GM12865 (cell line): ENCODE results near the gene HBP1.
A peak's percentile ranks its signal among the peaks of the same experiment; 100 is the strongest.
"Not testable (repeated sequence)": the region's sequence is repeated elsewhere in the genome, so short reads cannot be mapped to it uniquely, and the experiment has no call there.

Experiments used
- DNase-seq: peaks from one replicate; pipeline ENCODE4 v3.0.0; 2010; ENCODE audit warnings: low read depth
- H3K4me3 ChIP-seq: 2 replicates; pipeline ENCODE4 v1.5.1; 2011; ENCODE audit warnings: mild to moderate bottlenecking, low read depth, low read length, control low read depth
- TF ChIP-seq, protein P1 (sequence below): IDR thresholded peaks from 2 replicates; pipeline ENCODE4 v1.5.1; 2011; ENCODE audit warnings: low read length, control low read depth, low read depth, inconsistent platforms; ENCODE audit not compliant: insufficient read depth; ENCODE audit errors: missing control alignments

HBP1 gene

DNA sequence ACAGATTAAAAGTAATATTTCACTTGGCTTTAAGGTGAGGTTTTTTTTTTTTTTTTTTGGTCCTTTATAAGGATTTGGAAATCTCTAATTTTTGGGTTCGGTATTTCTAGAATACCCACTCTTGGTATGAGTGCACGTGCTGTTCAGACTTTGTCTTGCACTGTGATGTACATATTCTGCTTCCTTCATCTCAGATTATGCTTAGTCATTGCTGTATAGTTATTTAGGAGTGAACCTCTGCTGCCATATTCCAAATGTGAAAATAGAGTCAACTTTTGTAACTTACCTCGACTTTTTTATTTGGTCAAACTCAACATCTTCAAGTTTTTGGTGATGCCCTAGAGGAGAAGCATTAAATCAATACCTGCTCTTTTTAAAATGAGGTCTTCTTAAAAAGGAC, 40.1 kb upstream of the HBP1 start:
- no peak for DNase-seq
- no peak overlapping the region for H3K4me3 ChIP-seq
- TF ChIP-seq, protein P1, sequence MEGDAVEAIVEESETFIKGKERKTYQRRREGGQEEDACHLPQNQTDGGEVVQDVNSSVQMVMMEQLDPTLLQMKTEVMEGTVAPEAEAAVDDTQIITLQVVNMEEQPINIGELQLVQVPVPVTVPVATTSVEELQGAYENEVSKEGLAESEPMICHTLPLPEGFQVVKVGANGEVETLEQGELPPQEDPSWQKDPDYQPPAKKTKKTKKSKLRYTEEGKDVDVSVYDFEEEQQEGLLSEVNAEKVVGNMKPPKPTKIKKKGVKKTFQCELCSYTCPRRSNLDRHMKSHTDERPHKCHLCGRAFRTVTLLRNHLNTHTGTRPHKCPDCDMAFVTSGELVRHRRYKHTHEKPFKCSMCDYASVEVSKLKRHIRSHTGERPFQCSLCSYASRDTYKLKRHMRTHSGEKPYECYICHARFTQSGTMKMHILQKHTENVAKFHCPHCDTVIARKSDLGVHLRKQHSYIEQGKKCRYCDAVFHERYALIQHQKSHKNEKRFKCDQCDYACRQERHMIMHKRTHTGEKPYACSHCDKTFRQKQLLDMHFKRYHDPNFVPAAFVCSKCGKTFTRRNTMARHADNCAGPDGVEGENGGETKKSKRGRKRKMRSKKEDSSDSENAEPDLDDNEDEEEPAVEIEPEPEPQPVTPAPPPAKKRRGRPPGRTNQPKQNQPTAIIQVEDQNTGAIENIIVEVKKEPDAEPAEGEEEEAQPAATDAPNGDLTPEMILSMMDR, result no peak

DNA sequence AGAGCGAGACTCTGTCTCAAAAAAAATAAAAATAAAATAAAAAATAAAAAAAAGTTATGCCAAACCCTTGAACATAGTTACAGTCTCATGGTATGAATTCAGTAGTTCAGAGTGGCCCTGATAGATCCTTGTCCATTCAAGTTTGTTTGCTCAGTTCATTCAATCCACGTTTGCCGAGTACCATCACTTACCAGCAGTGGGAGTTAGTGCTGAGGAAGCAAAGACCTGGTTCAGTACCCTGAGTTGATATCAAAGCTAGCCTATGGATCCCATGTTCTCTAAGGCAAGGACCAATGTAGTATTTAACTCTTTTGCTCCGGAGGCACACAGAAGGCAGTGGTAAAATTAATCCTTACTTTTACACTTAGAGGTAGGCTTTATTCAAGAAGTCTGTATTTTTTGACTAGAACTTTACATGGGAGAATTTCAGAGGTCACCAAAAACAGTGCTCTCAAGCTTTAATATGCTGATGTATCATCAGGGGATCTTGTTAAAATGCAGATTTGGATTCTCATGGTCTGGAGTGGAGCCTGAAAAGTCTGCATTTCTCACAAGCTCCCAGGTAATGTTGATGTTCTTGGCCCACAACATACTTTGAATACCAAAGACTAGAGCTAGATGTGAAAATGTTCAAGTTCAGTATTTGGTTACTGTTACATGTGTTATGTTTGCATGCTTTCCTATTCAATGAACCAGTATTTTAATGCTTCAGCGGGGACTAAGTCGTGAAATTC, 38.1 kb upstream of the HBP1 start:
- DNase-seq, result no peak
- TF ChIP-seq, protein P1, result peak; percentile 9
- no peak overlapping the region for H3K4me3 ChIP-seq

DNA sequence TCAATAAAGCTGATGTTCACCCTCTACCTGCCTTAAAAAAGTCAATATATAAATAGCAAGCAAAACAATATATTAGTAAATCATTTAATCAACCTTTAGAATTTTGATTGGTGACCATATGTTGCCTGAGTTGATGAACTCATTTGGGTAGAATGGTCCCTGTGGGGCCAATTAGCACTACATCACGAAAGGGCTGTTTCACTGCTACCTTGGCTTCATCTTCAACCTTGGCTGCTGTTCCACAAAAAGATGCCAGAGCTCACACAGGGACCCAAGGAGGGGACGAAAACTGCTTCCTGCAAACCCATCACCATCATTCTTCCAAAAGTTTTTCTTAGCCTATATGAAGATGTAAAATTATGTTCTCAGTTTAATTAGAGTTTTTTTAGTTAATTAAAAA, 35.4 kb upstream of the HBP1 start:
- TF ChIP-seq, protein P1, result no peak
- DNase-seq, result no peak
- H3K4me3 ChIP-seq, result no peak overlapping the region

DNA sequence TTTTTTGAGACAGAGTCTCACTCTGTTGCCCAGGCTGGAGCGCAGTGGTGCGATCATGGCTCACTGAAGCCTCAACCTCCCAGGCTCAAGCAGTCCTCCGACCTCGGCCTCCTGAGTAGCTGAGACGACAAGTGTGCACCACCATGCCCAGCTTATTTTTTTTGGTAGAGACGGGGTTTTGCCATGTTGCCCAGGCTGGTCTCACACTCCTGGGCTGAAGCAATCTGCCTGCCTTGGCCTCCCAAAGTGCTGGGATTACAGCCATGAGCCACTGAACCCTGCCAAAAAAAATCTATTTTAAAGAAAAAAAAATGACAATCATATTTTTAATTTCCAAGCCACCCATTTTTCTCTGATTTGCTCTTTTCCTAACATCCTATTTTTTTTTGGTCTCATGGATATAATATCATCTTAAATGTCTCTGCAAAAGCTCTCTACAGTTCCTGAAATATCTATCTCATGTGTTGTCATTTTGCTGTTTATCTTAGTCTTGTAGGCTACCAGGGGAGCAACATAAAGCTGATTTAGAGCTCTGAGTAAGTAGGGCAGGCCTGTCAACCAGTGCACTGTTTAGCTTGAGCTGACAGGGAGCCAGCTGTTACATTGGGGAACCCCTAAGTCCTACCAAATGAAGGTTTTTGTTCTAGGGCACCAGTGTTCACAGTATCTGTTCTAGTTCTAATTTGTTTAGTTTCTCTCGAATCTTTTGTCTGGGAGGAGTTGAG, 29.9 kb upstream of the HBP1 start:
- TF ChIP-seq, protein P1, result no peak
- H3K4me3 ChIP-seq, result no peak overlapping the region
- no peak for DNase-seq

DNA sequence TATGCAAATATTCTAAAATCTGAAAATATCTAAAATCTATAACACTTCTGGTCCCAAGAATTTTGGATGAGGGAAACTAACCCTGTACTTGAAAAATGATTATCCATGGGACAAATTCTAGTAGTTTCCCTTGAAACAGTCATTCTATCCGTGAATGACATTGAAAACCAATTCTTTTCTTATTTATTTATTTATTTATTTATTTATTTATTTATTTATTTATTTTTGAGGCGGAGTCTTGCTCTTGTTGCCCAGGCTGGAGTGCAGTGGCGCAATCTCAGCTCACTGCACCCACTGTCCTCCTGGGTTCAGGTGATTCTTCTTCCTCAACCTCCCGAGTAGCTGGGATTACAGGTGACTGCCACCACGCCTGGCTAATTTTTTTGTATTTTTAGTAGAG, 24.9 kb upstream of the HBP1 start:
- not testable (repeated sequence) for DNase-seq, H3K4me3 ChIP-seq

DNA sequence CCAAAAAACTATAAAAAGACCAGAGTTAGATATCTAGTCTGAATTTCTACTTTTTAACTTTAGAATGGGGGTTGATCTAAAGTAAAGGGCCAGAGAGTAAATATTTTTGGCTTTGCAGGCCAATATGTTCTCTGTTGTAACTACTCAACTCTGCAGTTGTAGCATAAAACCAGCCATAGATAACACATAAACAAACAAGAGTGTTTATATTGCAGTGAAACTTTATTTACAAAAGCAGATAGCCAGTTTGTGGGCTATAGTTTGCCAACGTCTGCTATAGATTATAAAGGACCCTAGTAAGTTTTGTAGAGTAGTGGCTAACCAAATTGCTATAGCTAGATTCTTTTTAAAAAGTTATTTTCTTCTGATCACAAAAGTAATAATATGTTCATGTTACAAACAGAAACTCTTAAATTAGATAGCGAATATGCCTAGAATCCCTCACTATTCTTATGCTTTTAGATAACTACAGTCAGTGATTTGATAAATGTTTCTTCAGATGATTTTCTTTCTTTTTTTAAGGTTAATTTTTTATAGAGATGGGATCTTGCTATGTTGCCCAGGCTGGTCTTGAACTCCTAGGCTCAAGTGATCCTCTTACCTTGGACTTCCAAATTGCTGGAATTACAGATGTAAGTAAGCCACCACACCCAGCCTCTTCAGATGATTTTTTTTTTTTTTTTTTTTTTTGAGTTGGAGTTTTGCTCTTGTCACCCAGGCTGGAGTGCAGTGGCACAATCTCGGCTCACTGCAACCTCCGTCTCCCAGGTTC, 23.6 kb upstream of the HBP1 start:
- DNase-seq, result no peak
- TF ChIP-seq, protein P1, result no peak
- no peak overlapping the region for H3K4me3 ChIP-seq

DNA sequence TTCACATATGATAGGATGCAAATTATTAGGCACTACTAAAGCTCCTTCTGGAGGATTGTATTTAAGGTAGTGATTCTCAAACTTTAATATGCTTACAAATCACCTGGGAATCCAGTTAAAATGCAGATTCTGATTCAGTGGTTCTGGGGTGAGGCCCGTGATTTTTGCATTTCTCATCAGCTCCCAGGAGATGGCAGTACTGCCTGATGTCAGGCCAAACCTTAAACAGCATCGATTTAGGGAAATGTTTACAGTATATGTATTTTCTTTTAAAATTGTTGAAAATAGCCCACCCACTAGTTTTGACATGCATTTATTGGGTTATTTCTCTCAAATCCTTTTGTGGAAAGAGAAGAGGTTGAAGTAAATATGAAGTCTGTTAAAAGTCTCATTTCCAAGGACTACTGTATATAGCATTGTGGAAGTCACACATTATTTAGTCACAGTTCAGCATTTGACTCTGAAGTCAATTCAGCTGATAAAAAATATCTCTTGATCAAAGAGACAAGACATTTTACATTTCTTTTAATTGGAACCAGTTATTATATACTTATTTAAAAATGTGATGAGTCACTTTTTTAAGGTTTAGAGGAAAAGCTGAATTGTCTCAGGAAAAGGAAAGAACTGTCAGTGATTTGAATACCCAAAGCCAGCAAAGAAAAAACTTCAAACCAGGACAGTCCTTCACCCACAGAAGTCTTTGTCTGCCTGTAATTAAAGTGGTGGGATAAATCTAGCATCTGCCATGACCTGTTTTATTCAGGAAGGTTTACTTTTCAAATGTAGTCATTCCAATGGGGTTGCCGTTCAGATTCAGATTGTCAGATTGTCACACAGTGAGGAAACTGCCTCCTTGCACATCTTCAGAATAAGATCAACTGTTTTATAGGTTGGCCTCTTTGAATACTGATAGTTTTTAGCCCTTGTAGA, 21.1 kb upstream of the HBP1 start:
- peak; percentile 49 for DNase-seq
- no peak overlapping the region for H3K4me3 ChIP-seq
- TF ChIP-seq, protein P1, result peak; percentile 67
